ENCODE measurements around the gene HDAC9. TPM values are rescaled to one million over a fixed set of nuclear protein-coding genes. Genes with fewer than 3 reads are reported as not detected.

Gene HDAC9
- total and polyA plus RNA-seq, 7 donors, result 0.38 to 34.2 (median 16.8) TPM

- ATAC-seq, result no peak
- no peak for DNase-seq
- Histone ChIP-seq H3K4me1 (no peaks in the 10 kb centered on the region), H3K36me3 (ENCODE audit: insufficient read depth in 1 of 2, low read depth in 1 of 2) (no peaks in the 10 kb centered on the region), H3K27ac (no peak overlapping the region), H3K27me3 (ENCODE audit: insufficient read depth in 3 of 3, low read length in 2 of 3) (no peaks in the 10 kb centered on the region), H3K4me3 (no peak overlapping the region), H3K9me3 (peaks cover 3% of the 10 kb centered on the region)
- 68 to 72% (median 70%) methylated on average over 7 of the region's 7 CpGs for WGBS, 3 donors
- peak; percentile 66 for TF ChIP-seq CTCF (IDR thresholded peaks at IDR 0.05)
- intact Hi-C loops (cut with DNase I), result no loop called here
These were observed 556.3 kb downstream of the HDAC9 start for GRCh38 chr7:19051767-19052375.
